GM19238 (cell line): ENCODE results near the gene BPIFA3.
"Not testable (repeated sequence)": the region's sequence is repeated elsewhere in the genome, so short reads cannot be mapped to it uniquely, and the experiment has no call there.

Experiments
- DNase-seq: peaks from one replicate; pipeline ENCODE4 v3.0.0; 2011; ENCODE audit warnings: low spot score; ENCODE audit not compliant: insufficient read length

The BPIFA3 gene

DNA sequence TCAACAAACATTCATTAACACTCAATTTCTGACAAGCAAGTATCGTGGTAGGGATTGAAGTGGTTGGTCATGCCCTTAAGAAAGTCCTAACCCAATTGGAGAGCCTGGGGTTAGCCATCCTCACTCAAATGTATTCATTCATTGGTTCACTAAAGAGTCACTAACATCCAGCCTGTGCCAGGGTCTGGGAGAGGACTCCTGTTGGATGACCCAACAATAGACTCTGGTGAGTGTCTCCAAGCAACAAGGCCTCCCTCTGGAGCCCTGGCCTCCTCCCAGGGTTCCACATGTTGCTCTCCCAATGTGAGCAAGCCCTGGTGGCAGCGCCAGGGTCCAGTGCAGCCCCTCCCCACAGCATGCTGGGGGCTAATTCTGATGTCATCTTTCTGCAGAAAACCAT lies at the start of gene BPIFA3:
BPIFA3 (plus strand) TSS at position 301 of the 400 bp plus-strand sequence. CDS start 185 bp downstream, outside the sequence.
- no peak for DNase-seq

DNA sequence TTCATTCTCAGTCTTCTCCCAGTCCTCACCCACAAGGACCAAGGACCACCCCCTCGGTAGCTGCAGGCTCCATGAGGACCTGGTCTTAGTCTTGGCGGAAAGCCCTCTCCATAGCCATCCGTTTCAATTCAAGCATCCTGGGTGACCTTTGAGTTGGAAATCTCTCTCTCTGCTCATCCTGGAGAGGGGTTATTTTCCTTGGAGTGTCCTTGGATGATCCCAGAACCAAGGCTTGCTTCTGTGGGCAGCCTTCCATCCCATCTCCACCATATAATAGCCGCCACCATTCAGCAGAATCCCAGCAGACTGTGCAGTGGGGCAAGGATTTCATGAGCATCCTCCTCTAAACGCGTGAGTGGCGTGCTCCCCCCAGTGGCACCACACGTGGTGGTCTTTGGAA lies 49.3 kb upstream of the BPIFA3 start, which contains the start of gene BPIFA2:
BPIFA2 (plus strand) TSS at position 301 of the 400 bp plus-strand sequence. CDS start 987 bp downstream, outside the sequence.
- no peak for DNase-seq

DNA sequence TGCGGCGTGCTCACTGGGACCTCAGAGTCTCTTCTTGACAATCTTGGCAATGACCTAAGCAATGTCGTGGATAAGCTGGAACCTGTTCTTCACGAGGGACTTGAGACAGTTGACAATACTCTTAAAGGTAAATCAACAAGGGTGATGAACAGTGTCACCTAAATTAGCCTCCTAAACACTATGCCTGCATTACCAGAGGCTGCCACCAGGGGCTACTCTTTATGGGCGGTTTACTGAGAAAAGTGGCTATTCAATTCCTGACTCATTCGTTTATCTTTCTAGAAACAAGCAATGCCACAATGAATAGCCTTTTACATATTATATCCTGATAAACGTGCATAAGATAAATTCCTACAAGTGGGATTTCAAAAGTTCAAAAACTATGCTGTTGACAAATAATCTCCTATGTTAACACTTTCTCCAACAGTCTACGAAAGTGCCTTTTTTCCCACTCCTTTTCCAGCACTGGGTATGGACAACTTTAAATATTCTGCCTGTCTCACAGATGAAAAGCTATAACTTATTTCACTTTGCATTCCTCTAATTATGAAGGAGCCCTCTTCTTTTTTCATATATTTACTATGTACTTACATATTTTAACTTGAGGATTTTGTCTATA lies 47.9 kb upstream of the BPIFA3 start:
- no peak for DNase-seq

DNA sequence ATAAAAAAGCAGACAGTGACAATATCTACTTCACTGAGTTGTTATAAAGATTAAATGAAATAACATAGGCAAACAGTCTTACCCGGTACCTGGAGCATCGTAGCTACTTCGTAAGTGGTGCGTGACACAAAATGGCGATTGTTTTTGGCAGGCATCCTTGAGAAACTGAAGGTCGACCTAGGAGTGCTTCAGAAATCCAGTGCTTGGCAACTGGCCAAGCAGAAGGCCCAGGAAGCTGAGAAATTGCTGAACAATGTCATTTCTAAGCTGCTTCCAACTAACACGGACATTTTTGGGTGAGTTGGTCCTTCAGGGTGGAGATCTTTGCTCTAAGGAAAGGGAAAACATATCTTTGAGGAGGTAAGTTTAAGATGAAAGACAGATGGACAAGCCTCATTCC lies 44.4 kb upstream of the BPIFA3 start:
- no peak for DNase-seq

- no peak for DNase-seq
These were observed 42.0 kb upstream of the BPIFA3 start for GRCh38 chr20:33175123-33175522.

DNA sequence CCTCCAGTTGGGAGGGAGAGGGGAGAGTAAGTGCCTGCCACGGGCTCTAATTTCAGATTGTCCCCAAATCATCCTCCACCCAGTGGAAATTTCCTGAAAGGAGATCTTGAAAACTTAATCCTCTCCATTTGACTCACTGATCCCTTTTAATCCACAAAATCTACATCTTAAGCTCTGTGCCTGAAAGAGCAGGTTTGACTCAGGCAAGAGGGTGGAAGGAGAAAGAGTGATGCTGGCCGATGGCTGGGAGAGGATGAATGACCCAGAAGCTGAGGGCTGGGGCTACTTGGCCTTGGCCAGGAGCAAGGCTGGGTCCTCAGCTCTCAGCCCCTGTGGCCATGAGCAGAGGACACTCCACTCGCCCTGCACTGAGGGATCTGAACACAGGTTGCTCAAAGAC lies 41.1 kb upstream of the BPIFA3 start:
- no peak for DNase-seq

GRCh38 chr20:33177866-33178265 lies 39.3 kb upstream of the BPIFA3 start:
- no peak for DNase-seq

- no peak for DNase-seq
These were observed 38.4 kb upstream of the BPIFA3 start for GRCh38 chr20:33178726-33179125.

DNA sequence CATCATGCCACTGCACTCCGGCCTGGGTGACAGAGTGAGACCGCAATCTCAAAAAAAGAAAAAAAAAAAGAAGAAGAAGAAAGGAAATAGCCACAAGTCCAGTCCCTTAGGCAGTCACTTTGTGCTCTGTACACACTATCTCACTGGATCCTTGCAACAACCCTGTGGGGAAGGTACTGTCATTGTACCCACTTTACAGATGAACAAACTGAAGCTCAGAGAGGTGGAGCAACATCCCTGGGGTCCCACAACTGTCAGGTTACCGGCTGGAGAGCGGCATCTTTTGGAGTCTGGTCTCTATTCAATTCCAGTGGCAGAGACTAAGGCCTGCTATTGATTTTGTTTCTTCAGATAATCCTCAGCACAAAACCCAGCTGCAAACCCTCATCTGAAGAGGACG lies 37.0 kb upstream of the BPIFA3 start:
- DNase-seq, result no peak

DNA sequence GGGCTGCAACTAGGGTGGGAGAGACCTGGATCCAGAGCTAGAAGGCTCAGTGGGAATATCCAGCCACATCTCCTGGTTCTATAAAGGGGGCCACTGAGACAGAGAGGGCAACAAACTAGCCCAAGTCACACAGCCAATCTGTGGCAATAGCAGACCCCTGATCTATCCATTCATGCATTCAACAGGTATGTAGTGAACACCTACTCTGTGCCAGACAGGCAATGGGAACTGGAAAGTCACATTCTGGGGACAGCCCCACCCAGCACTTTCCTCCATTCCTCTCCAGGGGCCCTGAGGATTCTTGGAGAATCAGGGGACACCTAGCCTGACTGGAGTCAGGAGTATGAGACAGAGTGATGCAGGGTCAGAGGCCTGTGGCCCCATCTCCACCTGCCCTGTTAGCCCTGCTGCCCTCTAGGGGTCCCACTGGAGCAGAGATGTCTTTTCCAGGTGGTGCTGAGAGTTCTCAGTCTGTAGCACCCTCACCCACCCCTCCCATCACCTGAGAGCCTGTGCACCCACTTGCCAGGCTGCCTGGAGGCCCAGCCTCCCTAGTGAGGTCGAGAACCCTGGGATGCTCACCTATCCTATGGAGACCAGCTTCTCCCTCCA lies 35.6 kb upstream of the BPIFA3 start:
- no peak for DNase-seq

DNA sequence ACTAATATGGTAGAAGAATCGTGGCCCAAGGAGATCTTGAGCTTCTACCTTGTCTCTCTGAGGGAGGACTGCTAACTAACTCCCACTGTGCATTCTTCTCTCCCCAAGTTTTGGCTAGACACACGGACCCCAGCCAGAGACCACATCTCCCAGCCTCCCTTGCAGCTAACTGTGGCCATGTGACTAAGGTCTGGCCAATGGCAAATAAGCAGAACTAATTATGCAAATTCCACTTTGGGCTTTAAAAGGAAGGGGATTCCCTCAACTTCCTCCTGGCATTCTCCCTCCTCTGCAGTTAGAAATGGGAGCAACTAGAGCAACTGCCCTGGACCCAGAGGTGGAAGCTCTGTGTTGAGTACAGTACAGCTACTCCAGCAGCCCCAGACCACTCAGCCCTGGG lies 33.8 kb upstream of the BPIFA3 start:
- DNase-seq, result no peak

DNA sequence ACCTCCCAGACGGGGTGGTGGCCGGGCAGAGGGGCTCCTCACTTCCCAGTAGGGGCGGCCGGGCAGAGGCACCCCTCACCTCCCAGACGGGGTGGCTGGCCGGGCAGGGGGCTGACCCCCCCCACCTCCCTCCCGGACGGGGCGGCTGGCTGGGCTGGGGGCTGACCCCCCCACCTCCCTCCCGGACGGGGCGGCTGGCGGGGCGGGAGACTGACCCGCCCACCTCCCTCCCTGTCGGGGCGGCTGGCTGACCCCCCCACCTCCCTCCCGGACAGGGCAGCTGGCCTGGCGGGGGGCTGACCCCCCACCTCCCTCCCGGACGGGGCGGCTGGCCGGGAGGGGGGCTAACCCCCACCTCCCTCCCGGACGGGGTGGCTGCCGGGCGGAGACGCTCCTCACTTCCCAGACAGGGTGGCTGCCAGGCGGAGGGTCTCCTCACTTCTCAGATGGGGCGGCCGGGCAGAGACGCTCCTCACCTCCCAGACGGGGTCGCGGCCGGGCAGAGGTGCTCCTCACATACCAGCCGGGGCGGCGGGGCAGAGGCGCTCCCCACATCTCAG lies 32.0 kb upstream of the BPIFA3 start:
- DNase-seq, result not testable (repeated sequence)

- DNase-seq, result no peak
These were observed 29.7 kb upstream of the BPIFA3 start for GRCh38 chr20:33187491-33187890.

DNA sequence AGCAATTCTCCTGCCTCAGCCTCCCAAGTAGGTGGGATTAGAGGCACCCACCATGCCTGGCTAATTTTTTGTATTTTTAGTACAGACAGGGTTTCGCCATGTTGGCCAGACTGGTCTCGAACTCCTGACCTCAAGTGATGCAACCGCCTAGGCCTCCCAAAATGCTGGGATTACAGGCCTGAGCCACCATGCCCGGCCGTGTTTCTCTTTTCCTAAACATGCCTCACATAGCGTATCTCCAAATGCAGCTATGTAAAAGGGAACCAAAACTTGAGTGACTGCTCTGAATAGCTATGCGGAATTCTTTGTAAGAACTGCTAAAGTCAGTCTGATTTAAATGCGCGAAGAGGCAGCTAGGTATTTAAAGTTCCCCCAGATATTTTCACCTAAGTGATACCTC lies 28.7 kb upstream of the BPIFA3 start:
- DNase-seq, result no peak

GRCh38 chr20:33191484-33191883 lies 25.7 kb upstream of the BPIFA3 start:
- DNase-seq, result no peak

- DNase-seq, result no peak
These were observed 25.2 kb upstream of the BPIFA3 start for GRCh38 chr20:33191955-33192354.

- no peak for DNase-seq
These were observed 24.1 kb upstream of the BPIFA3 start for GRCh38 chr20:33192912-33193501.

- no peak for DNase-seq
These were observed 18.1 kb upstream of the BPIFA3 start for GRCh38 chr20:33199026-33199425.

GRCh38 chr20:33202451-33202850 lies 14.7 kb upstream of the BPIFA3 start:
- no peak for DNase-seq

GRCh38 chr20:33203444-33203843 lies 13.7 kb upstream of the BPIFA3 start:
- no peak for DNase-seq

DNA sequence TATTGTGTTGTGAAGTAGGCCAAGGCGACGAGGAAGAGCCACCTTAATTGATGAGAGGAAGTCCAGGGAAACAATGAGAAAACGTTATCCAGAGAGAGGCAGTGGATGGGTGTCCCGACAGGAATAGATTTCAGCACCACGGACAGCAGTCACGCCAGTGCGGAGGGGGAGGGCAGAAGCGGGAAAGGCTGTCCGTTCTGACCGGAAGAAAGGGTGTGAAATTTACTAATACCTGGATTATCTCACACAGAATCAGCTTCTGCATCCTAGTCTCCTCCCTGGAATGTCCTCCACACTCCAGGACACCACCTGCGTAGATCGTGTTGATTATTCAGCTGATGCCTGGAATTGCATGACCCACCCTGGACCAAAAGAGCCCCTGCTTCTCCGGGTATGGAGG lies 7.4 kb upstream of the BPIFA3 start:
- peak; percentile 36 for DNase-seq

DNA sequence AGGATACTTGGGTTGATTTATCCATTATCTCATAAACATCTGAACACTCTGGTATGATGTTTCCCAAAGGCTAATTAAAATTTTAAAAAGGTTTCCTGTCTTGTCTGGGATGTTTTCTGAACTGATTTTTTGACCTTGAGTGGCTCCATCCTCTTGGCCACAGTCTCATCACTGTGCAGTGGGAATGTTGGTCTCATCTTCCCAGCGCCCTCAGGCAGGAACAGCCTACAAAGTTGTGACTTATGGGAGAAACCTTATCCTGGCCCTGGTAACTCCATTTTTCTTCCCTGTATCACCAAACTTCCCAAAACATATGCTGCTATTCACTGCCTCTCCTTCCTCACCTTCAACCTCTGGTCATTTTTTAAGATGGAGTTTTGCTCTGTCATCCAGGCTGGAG lies 6.8 kb upstream of the BPIFA3 start:
- DNase-seq, result no peak
